ACHN (cell line): ENCODE measurements around the gene SH3TC1.

ENCODE experiments used
- DNase-seq: peaks from one replicate; pipeline ENCODE4 v3.0.0-alpha.2; 2015
- in situ Hi-C: cut with HindIII; loops from 2 replicates; pipeline ENCODE4 v1.10.0; 2017; ENCODE audit warnings: low sequenced_read_pairs, low pct_ligation_motif_present, low pct_unique_long_range_greater_than_20kb

Gene SH3TC1

GRCh38 chr4:8176547-8177399 lies 22.3 kb upstream of the SH3TC1 start:
- in situ Hi-C loops: no loop called here
- DNase-seq: peak; percentile 48

GRCh38 chr4:8177552-8177951 lies 21.5 kb upstream of the SH3TC1 start:
- in situ Hi-C loops: no loop called here
- no peak for DNase-seq

DNA sequence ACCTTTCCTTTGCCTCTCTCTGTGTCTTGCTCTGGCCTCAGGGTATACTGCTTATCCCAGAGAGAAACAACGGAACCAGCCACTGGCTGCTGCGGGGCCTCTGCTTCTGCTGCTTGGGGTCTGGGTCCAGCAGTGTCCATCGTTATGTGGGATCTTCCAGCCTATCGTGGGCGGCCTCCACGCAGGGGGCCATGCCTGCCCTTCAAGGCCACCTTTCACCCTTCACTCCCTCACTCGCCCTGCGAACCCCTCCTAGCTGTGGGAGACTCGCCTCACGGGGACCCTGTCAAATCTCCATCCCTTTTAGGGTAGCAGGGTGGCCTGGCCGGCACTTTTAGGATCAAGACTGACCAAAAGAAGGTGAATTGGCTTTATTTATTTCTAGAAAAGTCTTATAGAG lies 21.1 kb upstream of the SH3TC1 start:
- in situ Hi-C loops: no loop called here
- DNase-seq: no peak

GRCh38 chr4:8179074-8179473 lies 20.0 kb upstream of the SH3TC1 start:
- in situ Hi-C loops: no loop called here
- DNase-seq: no peak

DNA sequence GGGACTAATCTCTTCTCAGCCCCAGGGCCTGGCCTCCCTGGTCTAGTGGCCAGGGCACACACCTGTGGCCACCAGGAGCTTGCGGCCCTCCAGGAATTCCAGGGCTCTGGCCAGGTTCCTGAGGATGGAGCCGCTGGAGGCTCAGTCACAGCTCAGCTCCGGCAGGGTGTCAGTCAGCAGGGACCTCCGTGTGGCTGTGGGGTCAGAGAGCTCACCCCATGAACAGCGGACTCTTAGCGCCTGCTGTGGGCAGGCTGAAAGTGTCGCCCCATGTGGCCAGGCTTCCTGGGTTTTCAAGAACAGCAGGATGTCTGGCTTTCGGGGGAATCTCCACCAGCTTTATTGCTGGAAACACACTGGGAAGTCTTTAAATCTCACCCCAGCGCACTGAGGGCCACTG lies 19.3 kb upstream of the SH3TC1 start:
- DNase-seq: no peak
- in situ Hi-C loops: no loop called here

DNA sequence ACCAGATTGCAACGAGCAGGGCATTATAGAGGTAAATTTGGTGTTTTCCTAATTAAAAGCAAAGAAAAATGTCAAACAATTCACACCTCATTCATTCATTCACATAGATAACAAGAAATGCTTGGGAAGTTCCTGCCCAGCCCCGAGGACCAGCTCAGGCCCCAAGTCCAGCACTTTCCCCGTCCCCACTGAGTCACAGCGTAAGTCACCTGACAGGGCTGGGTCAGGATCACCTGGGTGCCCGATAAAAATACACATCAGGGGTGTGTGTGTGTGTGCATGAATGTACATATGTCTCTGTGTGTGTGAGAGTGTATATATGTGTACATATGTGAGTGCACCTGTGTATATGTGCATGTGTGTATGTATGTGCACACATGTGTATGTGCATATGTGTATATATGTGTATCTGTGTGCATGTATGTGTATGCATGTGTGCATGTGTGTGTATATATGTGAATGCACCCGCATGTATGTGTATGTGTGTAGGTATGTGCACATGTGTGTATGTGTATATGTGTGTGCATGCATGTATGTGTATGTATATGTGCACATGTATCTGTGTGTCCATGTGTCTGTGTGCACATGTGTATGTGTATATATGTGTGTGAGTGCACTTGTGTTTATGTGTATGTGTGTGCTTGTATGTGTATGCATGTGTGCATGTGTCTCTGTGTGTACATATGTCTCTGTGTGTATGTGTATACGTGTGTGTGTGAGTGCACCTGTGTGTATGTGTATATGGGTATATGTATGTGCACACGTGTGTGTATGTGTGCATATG lies 18.6 kb upstream of the SH3TC1 start:
- no peak for DNase-seq
- in situ Hi-C loops: no loop called here

GRCh38 chr4:8181119-8181518 lies 18.0 kb upstream of the SH3TC1 start:
- in situ Hi-C loops: no loop called here
- no peak for DNase-seq

DNA sequence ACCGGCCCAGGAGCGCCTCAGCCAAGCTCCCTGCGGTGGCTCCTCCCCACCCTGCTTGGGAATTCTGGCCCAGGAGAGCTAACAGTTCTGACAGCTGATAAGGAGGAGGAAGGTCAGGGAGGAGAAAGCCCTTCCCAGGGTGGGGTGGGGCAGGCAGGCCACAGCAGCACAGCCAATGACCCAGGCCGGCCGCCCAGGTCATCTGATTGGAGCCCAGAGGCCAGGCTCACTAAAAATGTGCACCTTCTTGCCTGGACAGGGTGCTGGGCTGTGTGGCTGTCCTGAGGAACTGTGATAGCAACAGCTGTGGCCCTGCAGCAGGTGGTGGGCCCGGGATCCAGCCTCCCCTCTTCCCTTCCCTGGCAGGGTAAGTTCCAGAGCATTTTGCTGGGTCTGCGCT lies 17.2 kb upstream of the SH3TC1 start:
- no peak for DNase-seq
- in situ Hi-C loops: no loop called here

- in situ Hi-C loops: no loop called here
- no peak for DNase-seq
These were observed 16.8 kb upstream of the SH3TC1 start for GRCh38 chr4:8182294-8182693.

- in situ Hi-C loops: no loop called here
- no peak for DNase-seq
These were observed 16.0 kb upstream of the SH3TC1 start for GRCh38 chr4:8182858-8183725.

- in situ Hi-C loops: no loop called here
These were observed 15.0 kb upstream of the SH3TC1 start for GRCh38 chr4:8184061-8184460.

DNA sequence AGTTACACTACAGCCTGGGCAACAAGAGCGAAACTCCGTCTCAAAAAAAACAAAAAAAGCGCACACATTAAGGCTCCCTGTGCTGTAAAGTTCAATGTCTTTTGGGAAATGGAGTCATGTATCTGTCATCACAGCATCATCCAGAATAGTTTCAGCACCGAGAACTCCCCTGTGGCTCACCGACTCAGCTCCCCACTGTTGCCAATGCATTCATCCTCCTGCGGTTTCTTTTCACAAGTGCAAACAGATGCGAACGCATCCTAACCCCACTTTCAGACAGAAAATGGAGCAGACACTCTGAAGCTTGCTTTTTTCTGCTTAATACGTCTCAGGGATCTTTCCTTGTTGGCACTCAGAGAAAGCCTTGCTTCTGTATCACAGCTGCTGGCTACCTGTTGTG lies 13.8 kb upstream of the SH3TC1 start:
- DNase-seq: peak; percentile 5
- in situ Hi-C loops: no loop called here

More at GRCh38 chr4:8184061-8184460, 15.0 kb upstream of the SH3TC1 start:
- DNase-seq: no peak

DNA sequence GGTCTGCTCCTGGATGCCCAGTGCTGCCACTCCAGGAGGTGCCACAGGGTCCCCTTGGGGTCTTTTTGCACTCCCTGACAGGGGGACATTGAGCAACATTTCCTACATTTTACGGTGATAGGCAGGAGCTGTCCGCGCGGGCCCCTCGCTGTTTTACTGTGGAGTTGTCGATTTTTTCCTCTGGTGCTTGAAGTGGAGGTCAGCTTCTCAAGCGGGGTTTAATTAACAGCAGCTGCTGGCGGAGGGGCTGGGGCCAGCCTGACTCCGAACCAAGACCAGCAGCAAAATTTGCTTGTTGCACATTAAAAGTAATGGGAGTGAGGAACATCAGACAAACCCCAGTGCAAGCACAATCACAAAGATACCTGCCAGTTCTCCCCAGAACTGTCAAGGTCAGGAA lies 13.2 kb upstream of the SH3TC1 start:
- DNase-seq: no peak
- in situ Hi-C loops: no loop called here

DNA sequence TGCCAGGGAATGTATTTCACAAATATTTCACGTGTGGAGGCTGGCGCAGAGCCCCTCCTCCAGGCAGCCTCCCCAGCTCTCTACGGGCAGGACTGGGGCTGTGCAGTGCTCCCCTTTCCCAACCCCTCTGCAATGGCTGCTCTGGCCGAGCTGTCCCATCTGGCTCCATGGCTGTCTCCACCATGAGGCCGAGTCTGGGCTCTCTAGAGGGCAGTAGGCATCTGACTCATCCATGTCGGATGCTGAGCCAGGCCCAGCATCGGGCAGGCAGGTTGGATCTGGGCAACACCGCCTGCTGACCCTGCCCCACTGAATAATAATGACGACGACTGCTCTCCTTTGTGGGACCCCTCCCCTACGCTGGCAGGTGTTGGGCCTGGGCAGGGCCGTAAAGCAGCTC lies 11.0 kb upstream of the SH3TC1 start:
- peak; percentile 43 for DNase-seq
- in situ Hi-C loops: no loop called here

- DNase-seq: no peak
- in situ Hi-C loops: no loop called here
These were observed 10.1 kb upstream of the SH3TC1 start for GRCh38 chr4:8188743-8189550.

DNA sequence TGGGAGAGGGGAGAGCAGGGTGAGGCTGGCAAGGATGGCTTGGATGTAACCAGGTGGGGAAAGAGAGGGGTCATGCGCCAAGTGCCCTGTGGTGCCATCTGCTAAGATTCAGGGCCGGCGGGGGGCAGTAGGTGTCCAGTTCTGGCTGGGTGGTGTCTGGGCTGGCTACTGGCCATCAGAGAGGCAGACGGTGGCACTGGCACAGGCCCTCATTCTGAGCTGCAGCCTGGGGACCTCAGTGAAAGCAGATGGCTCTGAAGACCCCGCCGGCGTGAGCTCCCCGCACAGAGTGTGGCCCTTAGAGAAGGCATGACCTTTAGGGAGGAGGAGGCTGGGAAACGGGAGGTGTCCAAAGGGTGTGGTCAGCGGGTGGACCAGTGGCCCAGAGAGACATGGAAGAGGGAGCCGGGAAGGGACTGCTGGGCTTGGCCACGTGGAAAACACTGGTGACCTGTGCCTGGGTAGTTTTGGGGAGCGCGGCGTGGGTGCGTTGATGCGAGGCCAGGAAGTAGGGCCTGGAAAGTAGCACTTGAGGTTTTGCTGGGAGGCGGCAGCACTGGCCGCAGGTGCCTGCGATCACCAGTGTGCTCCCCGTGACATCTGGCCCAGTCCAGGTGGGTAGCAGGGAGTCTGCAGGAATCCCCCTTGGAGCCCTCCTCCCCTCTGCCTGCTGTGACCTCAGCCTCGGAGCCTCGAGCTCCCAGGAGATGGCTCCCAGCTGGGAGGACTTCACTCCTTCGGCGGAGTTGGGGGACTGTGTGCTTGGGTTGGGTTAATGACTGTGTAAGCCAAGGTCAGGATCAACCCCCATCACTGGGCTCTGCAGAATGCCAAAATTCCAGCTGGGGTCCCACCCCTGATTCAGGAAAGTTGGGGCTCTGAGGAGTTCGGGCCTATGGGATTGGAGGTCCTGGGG lies 9.3 kb upstream of the SH3TC1 start:
- DNase-seq: no peak
- in situ Hi-C loops: no loop called here

DNA sequence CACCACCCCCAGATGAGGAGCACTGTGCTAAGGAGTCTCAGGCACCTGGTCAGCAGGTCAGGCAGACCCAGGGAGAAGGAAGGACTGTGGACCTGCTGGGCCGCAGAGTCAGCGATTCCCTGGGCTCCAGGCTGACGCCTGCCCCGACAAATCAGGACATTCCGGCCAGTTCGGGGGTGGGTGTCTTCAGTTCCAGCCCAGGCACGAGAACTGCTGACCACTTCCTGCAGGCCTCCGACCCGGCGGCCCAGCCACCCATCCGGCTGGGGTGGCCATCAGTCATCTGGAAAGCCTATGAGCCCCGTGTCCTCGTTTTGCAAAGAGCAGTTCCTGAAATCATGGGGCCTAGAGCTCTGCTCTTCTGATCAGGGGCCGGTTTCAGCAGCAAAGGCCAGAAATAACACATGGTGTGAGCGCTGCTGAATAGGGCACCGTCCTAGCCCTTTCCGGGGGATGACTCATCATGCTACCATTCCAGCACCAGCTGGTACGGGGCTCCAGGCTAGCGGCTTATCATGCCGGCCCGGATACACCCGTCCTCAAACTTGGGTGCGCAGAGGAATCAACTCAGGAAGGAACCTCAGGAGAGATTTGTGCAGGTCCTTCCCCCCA lies 7.8 kb upstream of the SH3TC1 start:
- in situ Hi-C loops: no loop called here
- DNase-seq: peak; percentile 26
